T follicular helper cell (primary cell): ENCODE results near the gene HDAC3.

ENCODE experiments used
- DNase-seq: peaks from one replicate; pipeline ENCODE4 v3.0.0-alpha.2; 2020; ENCODE audit warnings: low read depth

HDAC3 gene

DNA sequence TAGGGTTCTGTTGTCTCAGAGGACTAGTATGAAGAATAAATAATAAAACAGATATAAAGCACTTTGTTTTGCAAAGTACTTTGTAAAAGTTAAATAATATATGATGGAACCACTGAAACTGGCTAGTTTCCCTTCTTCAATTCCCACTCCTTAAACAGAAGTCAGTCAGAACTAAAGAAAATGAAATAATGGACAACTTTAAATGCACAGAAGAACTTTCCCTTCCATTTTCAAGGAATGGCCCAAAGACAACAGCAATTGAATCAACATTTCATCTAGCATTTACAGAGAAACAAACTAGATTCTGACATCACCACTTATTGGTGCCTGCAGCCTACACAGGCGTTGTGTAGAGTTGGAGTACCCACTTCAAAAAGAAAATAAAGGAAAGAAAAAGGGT is 34.0 kb downstream of the HDAC3 start:
- no peak for DNase-seq

DNA sequence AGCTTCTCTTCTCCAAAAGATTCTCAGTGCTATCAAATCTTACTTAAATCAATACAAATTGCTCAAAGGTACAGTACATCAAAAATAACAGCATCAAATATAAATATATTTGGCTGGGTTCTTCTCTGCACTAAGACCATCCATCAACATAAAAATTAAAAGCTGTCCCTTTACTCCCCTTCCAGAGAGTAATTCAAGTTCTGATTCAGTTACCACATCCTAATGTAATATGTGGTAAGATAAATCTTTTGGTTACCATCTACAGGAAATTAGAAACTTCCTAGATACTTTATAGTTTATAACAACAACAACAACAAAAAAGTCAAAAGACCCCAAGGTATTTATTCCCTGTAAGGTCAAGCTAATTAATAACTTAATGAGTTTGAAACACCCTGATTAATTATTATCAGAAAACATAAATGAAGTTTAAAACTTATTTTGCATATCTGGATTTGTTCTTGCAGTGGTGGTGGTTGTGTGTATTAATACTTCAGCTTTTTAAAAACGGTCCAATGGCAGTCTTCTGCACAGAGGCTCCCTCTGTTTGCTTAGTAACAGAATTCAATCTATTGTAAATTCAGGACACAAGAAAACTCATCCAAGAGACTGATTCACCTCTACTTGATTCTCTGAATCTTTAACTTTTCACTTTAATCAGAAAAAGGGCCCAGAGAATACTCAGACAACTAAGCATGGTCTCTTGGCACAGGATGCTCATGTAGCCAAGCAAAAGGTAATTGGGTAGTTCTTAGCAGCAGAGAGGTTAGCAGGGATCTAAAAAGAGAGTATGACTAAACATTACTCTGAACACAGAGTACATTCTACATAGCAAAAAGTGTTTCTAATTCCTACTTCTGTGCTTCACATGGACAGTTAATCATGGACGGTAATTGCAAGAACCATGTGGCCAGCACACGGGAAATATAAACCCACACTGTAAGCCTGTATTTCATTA is 38.0 kb downstream of the HDAC3 start:
- no peak for DNase-seq

DNA sequence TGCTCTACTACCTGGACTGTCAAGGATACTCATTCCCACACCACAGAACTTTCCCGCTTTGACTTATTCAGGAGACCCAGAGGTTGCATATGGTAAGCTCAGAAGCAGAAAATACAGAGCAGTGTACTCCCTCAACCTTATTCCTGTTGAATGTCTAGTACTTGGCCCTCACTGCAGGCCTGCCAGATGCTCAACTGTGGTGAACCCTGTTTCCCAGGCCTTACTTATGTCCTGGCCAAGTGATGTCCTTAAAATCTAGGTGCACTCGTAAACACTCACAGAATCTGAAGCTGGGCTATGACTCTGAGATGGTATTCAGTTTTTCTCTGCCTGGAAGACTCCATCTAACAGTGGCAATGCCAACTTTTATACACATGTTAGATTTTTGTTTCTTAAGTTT is 38.8 kb downstream of the HDAC3 start:
- DNase-seq = no peak

DNA sequence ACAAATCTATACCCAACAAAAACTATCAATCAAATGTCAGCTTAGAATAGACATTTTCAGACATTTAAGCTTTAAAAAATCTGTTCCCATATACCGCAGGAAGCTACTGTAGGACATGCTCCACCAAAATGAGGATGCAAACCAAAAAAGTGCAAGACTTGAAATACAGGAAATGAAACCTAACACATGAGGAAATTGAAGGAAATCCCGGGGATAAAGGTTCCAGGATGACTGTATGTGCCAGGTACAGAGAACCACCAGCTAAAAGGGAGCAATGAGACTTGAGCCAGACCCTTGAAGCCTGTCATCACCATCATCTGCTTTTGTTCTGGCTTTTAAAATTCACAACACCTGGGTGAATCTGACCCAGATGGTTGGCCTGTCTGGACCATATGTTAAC is 39.3 kb downstream of the HDAC3 start:
- DNase-seq = no peak

DNA sequence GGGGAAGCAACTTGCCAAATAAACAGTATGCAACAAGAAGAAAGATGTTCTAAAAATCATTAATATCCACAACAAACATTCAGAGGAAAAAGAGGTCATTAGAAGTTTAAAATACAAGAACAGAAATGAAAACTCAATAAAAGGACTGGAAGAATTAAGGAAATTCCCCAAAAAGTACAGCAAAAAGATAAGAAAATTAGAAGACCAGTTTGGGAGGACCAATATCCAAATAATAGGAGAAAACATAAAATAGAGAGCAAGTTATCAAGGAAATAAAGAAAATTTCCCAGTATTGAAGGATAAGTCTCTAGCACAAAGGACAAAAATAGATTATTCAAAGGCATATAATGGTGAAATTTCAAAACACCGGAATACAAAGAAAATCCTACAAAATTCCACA is 39.8 kb downstream of the HDAC3 start:
- DNase-seq = no peak

DNA sequence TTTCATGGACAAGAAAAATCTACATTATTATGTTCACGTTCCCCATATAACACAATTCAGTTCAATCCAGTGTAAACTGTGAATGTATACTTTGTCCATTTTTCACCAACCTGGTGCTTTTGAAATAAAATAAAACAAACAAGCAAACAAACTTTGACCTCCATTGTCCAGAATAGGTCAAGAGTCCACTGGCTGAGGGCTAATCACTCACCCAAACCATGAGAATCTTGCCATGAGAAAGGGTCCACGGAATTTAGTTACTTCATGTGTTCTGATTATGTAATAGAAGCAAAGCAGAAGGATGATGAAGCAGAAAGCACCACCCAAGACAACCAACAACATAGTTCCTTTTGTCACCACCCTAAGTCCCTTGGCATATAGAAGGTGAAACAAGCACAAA is 46.5 kb downstream of the HDAC3 start:
- DNase-seq = no peak

DNA sequence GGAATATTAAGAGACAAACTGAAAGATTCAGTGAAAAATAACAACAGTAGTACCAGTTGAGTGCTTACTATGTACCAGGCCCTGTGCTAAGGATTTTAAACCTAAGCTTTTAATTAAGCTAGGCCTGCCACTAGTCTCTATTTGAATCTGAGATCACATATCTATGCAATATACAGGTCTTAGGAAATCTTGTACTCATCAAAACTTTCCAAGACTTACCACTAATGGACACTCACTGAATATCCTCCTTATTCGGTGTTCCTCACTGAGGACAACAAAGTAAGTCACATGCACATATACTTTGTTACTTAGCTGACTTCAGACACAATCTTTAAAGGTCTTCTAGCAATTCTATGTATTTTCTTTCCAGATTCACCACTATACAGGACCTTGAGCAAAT is 50.4 kb downstream of the HDAC3 start:
- no peak for DNase-seq

DNA sequence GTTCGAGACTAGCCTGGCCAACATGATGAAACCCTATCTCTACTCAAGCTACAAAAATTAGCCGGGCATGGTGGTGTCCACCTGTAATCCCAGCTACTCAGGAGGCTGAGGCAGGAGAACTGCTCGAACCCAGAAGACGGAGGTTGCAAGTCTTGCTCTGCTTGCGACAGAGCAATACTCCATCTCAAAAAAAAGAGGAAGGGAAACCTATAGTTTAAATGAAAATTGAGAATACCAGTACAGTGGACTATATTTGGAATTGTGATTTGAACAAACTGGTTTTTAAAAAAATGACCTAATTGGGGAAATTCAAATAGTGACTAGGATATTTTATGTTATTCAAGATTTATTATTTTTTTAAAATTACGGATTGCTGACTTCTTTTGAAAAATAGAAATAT is 51.1 kb downstream of the HDAC3 start:
- DNase-seq = no peak

DNA sequence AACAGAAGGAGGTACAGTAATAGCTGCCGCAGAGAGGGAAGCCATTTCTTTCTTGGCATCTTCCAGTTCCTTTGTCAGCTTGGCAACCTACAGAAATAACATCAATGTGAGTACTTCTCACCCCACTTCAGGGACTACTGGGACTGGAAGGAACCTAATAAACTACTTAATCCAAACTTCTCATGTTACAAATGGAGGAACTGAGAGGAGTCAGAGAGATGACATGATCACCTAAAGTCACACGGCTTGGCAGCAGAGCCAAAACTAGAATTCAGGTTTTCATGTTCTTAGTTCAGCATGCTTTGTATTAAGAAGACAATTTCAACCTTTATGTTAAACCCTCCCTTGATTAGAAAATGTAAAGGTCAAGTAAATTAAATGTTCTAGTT is 62.5 kb downstream of the HDAC3 start:
- no peak for DNase-seq

DNA sequence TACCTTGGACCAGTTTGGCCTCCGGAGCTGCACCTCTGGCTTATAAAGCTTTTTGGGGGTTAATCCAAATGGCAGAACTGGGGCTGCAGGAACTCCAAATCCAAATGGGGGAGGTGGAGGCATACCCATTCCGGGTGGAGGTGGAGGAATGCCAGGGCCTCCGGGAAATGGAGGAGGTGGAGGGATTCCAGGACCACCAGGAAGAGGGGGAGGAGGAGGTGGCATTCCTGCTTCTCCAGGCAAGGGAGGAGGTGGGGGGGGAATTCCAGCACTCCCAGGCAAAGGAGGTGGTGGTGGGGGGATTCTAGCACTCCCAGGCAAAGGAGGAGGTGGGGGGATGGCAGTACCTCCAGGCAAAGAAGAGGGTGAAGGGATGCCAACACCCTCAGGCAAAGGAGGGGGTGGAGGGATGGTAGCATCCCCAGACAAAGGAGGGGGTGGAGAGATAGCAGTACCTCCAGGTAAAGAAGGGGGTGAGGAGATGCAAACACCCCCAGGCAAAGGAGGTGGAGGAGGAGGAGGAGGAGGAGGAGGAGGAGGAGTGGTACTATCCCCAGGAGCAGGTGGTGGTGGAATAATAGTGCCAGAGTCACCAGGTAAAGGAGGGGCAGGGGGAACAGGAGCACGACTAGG is 63.0 kb downstream of the HDAC3 start:
- DNase-seq = no peak
